GM18951 (cell line): ENCODE measurements around the gene ZBTB17.

Source experiments
- POLR2A ChIP-seq: IDR thresholded peaks from 4 replicates; pipeline ENCODE4 v1.6.1; 2011; ENCODE audit warnings: mild to moderate bottlenecking; ENCODE audit not compliant: insufficient read length, insufficient read depth; ENCODE audit errors: extremely low read depth
- in situ Hi-C: fragments of 300-500 bp; cut with MboI; formaldehyde crosslinking; loops from one replicate; pipeline ENCODE4 v1.12.0; 2022; ENCODE audit warnings: low sequenced_read_pairs, mixed read lengths, inconsistent platforms; ENCODE audit not compliant: unreplicated experiment

ZBTB17 gene

GRCh38 chr1:15957221-15958095 lies 18.4 kb downstream of the ZBTB17 start:
- in situ Hi-C loops, result no loop called here
- TF ChIP-seq POLR2A, result no peak

- no peak for TF ChIP-seq POLR2A
- in situ Hi-C loops, result no loop called here
Observed at GRCh38 chr1:15956150-15956549, 19.8 kb downstream of the ZBTB17 start.

GRCh38 chr1:15955552-15955951 lies 20.3 kb downstream of the ZBTB17 start:
- in situ Hi-C loops, result no loop called here
- TF ChIP-seq POLR2A, result no peak

- in situ Hi-C loops, result no loop called here
- no peak for TF ChIP-seq POLR2A
Observed at GRCh38 chr1:15954316-15954715, 21.6 kb downstream of the ZBTB17 start.

- in situ Hi-C loops, result no loop called here
- no peak for TF ChIP-seq POLR2A
Observed at GRCh38 chr1:15953791-15954241, 22.1 kb downstream of the ZBTB17 start.

GRCh38 chr1:15953294-15953771 lies 22.6 kb downstream of the ZBTB17 start:
- in situ Hi-C loops, result no loop called here

GRCh38 chr1:15952317-15953258 lies 23.3 kb downstream of the ZBTB17 start:
- no peak for TF ChIP-seq POLR2A
- in situ Hi-C loops, result no loop called here

More at GRCh38 chr1:15953294-15953771, 22.6 kb downstream of the ZBTB17 start:
- TF ChIP-seq POLR2A, result no peak

GRCh38 chr1:15951341-15952153 lies 24.4 kb downstream of the ZBTB17 start:
- no peak for TF ChIP-seq POLR2A
- in situ Hi-C loops, result no loop called here

GRCh38 chr1:15950763-15951295 lies 25.1 kb downstream of the ZBTB17 start:
- in situ Hi-C loops, result no loop called here
- no peak for TF ChIP-seq POLR2A

GRCh38 chr1:15950302-15950701 lies 25.6 kb downstream of the ZBTB17 start:
- no peak for TF ChIP-seq POLR2A
- in situ Hi-C loops, result no loop called here

GRCh38 chr1:15949453-15950245 lies 26.3 kb downstream of the ZBTB17 start:
- no peak for TF ChIP-seq POLR2A
- in situ Hi-C loops, result no loop called here
